B cell (primary cell): ENCODE measurements around the gene MYH14. TPM values are rescaled to one million over a fixed set of nuclear protein-coding genes. Genes with fewer than 3 reads are reported as not detected.

Experiments used
- ATAC-seq: fragments of 200-7000 bp; cut with Tn5 transposase; one replicate; pipeline ENCODE4 v1.10.0; 2021; ENCODE audit warnings: low read depth, mild to moderate bottlenecking, moderate number of reproducible peaks, moderate library complexity
- CTCF ChIA-PET: fragments of 350-600 bp; sonication (Branson Sonifier 250); formaldehyde crosslinking; loops from one replicate; lab custom pipeline; 2021; ENCODE audit warnings: antibody characterized with exemption, inconsistent platforms; lab: Charles Lee
- POLR2A ChIA-PET: fragments of 350-600 bp; sonication (Branson Sonifier 250); formaldehyde crosslinking; loops from one replicate; lab custom pipeline; 2021; ENCODE audit warnings: antibody characterized with exemption; lab: Charles Lee
- DNase-seq: peaks from one replicate; pipeline ENCODE4 v3.0.0; 2013
- H2AFZ ChIP-seq: 2 replicates; pipeline ENCODE4 v1.6.1; 2012; ENCODE audit warnings: mild to moderate bottlenecking, low read depth, low read length; ENCODE audit not compliant: insufficient read depth, poor library complexity, severe bottlenecking
- H3K27ac ChIP-seq, 2 donors: 1 replicate in 1 of 2; 2 replicates in 1 of 2; pipeline ENCODE4 v1.5.1; 2012 to 2013; ENCODE audit warnings: low read length in 2 of 2, mild to moderate bottlenecking in 2 of 2, moderate library complexity in 1 of 2
- H3K27me3 ChIP-seq, 4 experiments: fragments of 200-600 bp in 1 of 4; sonication (generic) in 1 of 4; replicated peaks in 1 of 4; 1 replicate in 2 of 4; 2 replicates in 2 of 4; pipeline versions ENCODE4 v1.6.1 to v1.7.0; 2013 to 2016; ENCODE audit warnings: low read length in 3 of 4, mild to moderate bottlenecking in 2 of 4, mixed read lengths in 1 of 4, moderate library complexity in 1 of 4; ENCODE audit not compliant: insufficient read depth in 4 of 4, control insufficient read depth in 3 of 4; ENCODE audit errors: control extremely low read depth in 1 of 4
- H3K36me3 ChIP-seq, 2 experiments: replicated peaks in 1 of 2; 1 replicate in 1 of 2; 2 replicates in 1 of 2; pipeline versions ENCODE4 v1.6.1 to v1.7.1; 2013; ENCODE audit warnings: low read length in 1 of 2; ENCODE audit not compliant: insufficient read depth in 2 of 2, control insufficient read depth in 1 of 2; ENCODE audit errors: control extremely low read depth in 1 of 2, extremely low read depth in 1 of 2
- H3K4me1 ChIP-seq, 2 donors: fragments of 200-600 bp in 1 of 2; sonication (generic) in 1 of 2; 1 replicate in 1 of 2; 2 replicates in 1 of 2; pipeline versions ENCODE4 v1.5.1 to v1.6.1; 2013 to 2017; ENCODE audit warnings: low read length in 2 of 2; ENCODE audit not compliant: control insufficient read depth in 2 of 2, insufficient read depth in 2 of 2
- H3K4me2 ChIP-seq: replicated peaks from 2 replicates; pipeline ENCODE3; 2012; ENCODE audit warnings: mild to moderate bottlenecking, low read depth, low read length; ENCODE audit not compliant: poor library complexity, severe bottlenecking
- H3K4me3 ChIP-seq, 5 experiments: fragments of 200-600 bp in 1 of 5; sonication (generic) in 1 of 5; 1 replicate in 3 of 5; 2 replicates in 2 of 5; pipeline versions ENCODE4 v1.5.1 to v1.7.0; 2011 to 2016; ENCODE audit warnings: low read length in 4 of 5, mild to moderate bottlenecking in 4 of 5, low read depth in 2 of 5, control low read depth in 1 of 5, moderate library complexity in 1 of 5; ENCODE audit not compliant: insufficient read depth in 1 of 5; ENCODE audit errors: control extremely low read depth in 1 of 5, extremely low read depth in 1 of 5
- H3K79me2 ChIP-seq: fragments of 200-600 bp; sonication (generic); one replicate; pipeline ENCODE4 v1.6.0; 2016; ENCODE audit warnings: low read length; ENCODE audit not compliant: control insufficient read depth, insufficient read depth
- H3K9ac ChIP-seq: fragments of 200-600 bp; sonication (generic); 2 replicates; pipeline ENCODE4 v1.6.1; 2017; ENCODE audit warnings: mild to moderate bottlenecking, low read length, moderate library complexity
- H3K9me3 ChIP-seq, 3 donors: one replicate each; pipeline versions ENCODE4 v1.6.1 to v1.7.1; 2013; ENCODE audit warnings: low read length in 2 of 3; ENCODE audit not compliant: control insufficient read depth in 2 of 3, insufficient read depth in 1 of 3; ENCODE audit errors: control extremely low read depth in 1 of 3
- H4K20me1 ChIP-seq: 2 replicates; pipeline ENCODE4 v1.6.0; 2012; ENCODE audit warnings: mild to moderate bottlenecking, low read length; ENCODE audit not compliant: insufficient read depth, control insufficient read depth, poor library complexity, severe bottlenecking
- H3K27ac Mint-ChIP-seq: one replicate; pipeline ENCODE4 v1.8.0; 2021; ENCODE audit warnings: mixed read lengths
- H3K27me3 Mint-ChIP-seq: one replicate; pipeline ENCODE4 v1.8.0; 2021; ENCODE audit warnings: mixed read lengths
- H3K4me1 Mint-ChIP-seq: one replicate; pipeline ENCODE4 v1.8.0; 2021; ENCODE audit warnings: mixed read lengths
- H3K4me3 Mint-ChIP-seq: one replicate; pipeline ENCODE4 v1.8.0; 2021; ENCODE audit warnings: mixed read lengths
- H3K9me3 Mint-ChIP-seq: one replicate; pipeline ENCODE4 v1.8.0; 2022; ENCODE audit warnings: mixed read lengths; ENCODE audit not compliant: insufficient read depth
- CTCF ChIP-seq: fragments of 200-600 bp; IDR thresholded peaks from one replicate; pipeline ENCODE4 v1.8.0; 2022; ENCODE audit warnings: antibody characterized with exemption, mild to moderate bottlenecking
- EZH2 ChIP-seq: IDR thresholded peaks from 2 replicates; pipeline ENCODE4 v1.6.1; 2012; ENCODE audit warnings: borderline replicate concordance, low read depth, mild to moderate bottlenecking, moderate library complexity, low read length; ENCODE audit not compliant: insufficient read depth, poor library complexity, severe bottlenecking
- WGBS: methylation state at CpG from one replicate; pipeline ENCODE4 v1.1.5; 2013; ENCODE audit warnings: missing lambda C conversion rate; ENCODE audit not compliant: insufficient coverage; 5-methylcytosine and 5-hydroxymethylcytosine counted together
- intact Hi-C: fragments of 100-400 bp; cut with micrococcal nuclease; formaldehyde crosslinking; loops from one replicate; pipeline ENCODE4 v1.10.0; 2022
- polyA plus RNA-seq: library from polyadenylated mRNA; depleted of rRNA; stranded (reverse); fragments of >200 nt; gene quantifications from 2 replicates; pipeline ENCODE4 v1.2.3, GENCODE V29; 2012
- total RNA-seq, 2 donors: library from RNA; stranded (reverse); fragments of 120-200 nt in 1 of 2; gene quantifications; 1 replicate in 1 of 2; 2 replicates in 1 of 2; pipeline versions ENCODE4 v1.2.3 to v1.2.4, GENCODE V29; 2013 to 2022

The MYH14 gene
- total and polyA plus RNA-seq, 2 donors (not counting 1 experiment from before 2014, with no cell fraction given) = not detected

DNA sequence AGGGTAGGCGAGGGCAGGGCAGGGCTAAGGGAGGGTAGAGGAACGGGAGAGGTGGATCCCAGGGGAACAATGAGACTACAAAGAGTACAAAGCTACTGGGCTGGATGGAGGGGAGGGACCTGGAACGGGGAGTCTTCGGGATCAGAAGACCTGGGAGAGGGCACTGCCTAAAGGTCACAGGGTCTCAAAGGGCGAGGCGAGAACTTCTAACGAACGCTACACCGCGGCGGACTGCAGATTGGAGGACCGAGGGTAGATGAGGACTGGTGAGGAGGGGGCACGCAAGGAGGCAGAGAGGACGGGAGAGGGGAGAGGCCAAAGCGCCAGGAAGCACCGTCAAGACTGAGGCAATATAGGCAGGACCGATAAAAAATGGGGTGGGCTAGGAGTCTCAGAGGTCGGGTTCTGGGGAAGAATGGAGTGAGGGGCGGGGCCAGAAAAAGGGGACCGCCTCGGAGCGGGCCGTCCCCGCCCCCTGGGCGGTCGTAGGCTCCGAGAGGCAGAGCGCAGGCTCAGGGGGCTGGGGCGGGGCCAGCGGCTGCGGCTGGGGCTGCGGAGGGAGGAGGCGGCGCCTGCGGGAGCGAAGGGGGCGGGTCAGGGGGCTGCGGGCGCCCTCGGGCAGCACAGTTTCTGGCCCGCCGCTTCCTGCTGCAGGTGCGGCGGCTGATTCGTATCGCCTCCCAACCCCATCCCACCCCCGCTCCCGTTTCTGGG, 127.1 kb downstream of the MYH14 start:
- ChIA-PET POLR2A (interaction anchor here (0.8 to 7.1 kb wide), 4 partner anchors 14 to 1035 kb away, joined by 12 to 122 read pairs (median 16); no protein-coding TSS in a partner anchor), CTCF (interaction anchor here (2.3 to 3.9 kb wide), 2 partner anchors 11 to 27 kb away, joined by 21 to 45 read pairs; no protein-coding TSS in a partner anchor)
- intact Hi-C loops = no loop called here
- H2AFZ ChIP-seq = peak overlapping the region; percentile 49
- H3K79me2 ChIP-seq = peaks cover 29% of the 10 kb centered on the region
- Mint-ChIP-seq H3K27me3 (peaks cover 12% of the 10 kb centered on the region), H3K4me3 (peak overlapping the region; percentile 91), H3K27ac (peak overlapping the region; percentile 94), H3K9me3 (peaks cover 4% of the 10 kb centered on the region), H3K4me1 (peaks cover 82% of the 10 kb centered on the region)
- 2% methylated on average over 48 of the region's 48 CpGs for WGBS
- H3K9ac ChIP-seq = peak overlapping the region; percentile 54
- peak; percentile 93 for DNase-seq
- no peak for TF ChIP-seq EZH2
- TF ChIP-seq CTCF = no peak
- peaks cover 0 to 9% (median 2%) of the 10 kb centered on the region in 4 experiments for H3K27me3 ChIP-seq
- H3K4me3 ChIP-seq = peak overlapping the region in 4 of 5 experiments; percentile 39 to 71 (median 54)
- peaks cover 56% of the 10 kb centered on the region for H4K20me1 ChIP-seq
- peak overlapping the region; percentile 82 for H3K4me2 ChIP-seq
- H3K4me1 ChIP-seq = peaks cover 68 to 89% of the 10 kb centered on the region in 2 donors
- peaks cover 0 to 50% (median 0%) of the 10 kb centered on the region in 3 donors for H3K9me3 ChIP-seq
- peaks cover 0 to 17% of the 10 kb centered on the region in 2 experiments for H3K36me3 ChIP-seq
- ATAC-seq = peak; percentile 41
- H3K27ac ChIP-seq = peak overlapping the region; percentile 51 to 77
